ENCODE data around the gene IFI27. TPM values are rescaled to one million over a fixed set of nuclear protein-coding genes. Genes with fewer than 3 reads are reported as not detected.

IFI27 gene
- total and polyA plus RNA-seq, 9 of the 15 experiments (the other 6 are each of a cell fraction or from before 2014, with no cell fraction given) = 0.19 to 3.4 (median 1.4) TPM; not detected in 1

GRCh38 chr14:94074534-94074933 lies 36.0 kb upstream of the IFI27 start (continued):
- TF ChIP-seq MYC (IDR thresholded peaks at IDR 0.05; ENCODE audit: low read depth, low read length) = no peak
- TF ChIP-seq MYC (CRISPR knock-in tag; IDR thresholded peaks at IDR 0.05; ENCODE audit: borderline replicate concordance, low read depth) = no peak
- TF ChIP-seq CBX3 (IDR thresholded peaks at IDR 0.05; ENCODE audit: borderline replicate concordance in 1 of 2, low read length in 2 of 2) = peak in 1 of 2 experiments; percentile 26; a peak in 1 of 3 replicates
- TF ChIP-seq ZBTB1 (CRISPR knock-in tag; IDR thresholded peaks at IDR 0.05; ENCODE audit: borderline replicate concordance, low read depth) = no peak
- TF ChIP-seq THRA (IDR thresholded peaks at IDR 0.05) = no peak
- TF ChIP-seq ATF4 (CRISPR knock-in tag; IDR thresholded peaks at IDR 0.05) = no peak
- no peak for TF ChIP-seq CREM (IDR thresholded peaks at IDR 0.05; ENCODE audit: low read depth)
- no peak for TF ChIP-seq MCM7 (IDR thresholded peaks at IDR 0.05)
- TF ChIP-seq ZNF175 (CRISPR knock-in tag; IDR thresholded peaks at IDR 0.05; ENCODE audit: low read depth) = no peak
- no peak for TF ChIP-seq ZNF407 (IDR thresholded peaks at IDR 0.05; ENCODE audit: low read depth)
